ENCODE data around the gene MIB2. TPM values are rescaled to one million over a fixed set of nuclear protein-coding genes. Genes with fewer than 3 reads are reported as not detected.
"Not testable (repeated sequence)": the region's sequence is repeated elsewhere in the genome, so short reads cannot be mapped to it uniquely, and the experiment has no call there.

Gene MIB2
- total RNA-seq, 1 donor from 2014 or later = 135 TPM

- DNase-seq (ENCODE audit: low spot score) = no peak
Measured at GRCh38 chr1:1627261-1627828, 12.0 kb downstream of the MIB2 start.

DNA sequence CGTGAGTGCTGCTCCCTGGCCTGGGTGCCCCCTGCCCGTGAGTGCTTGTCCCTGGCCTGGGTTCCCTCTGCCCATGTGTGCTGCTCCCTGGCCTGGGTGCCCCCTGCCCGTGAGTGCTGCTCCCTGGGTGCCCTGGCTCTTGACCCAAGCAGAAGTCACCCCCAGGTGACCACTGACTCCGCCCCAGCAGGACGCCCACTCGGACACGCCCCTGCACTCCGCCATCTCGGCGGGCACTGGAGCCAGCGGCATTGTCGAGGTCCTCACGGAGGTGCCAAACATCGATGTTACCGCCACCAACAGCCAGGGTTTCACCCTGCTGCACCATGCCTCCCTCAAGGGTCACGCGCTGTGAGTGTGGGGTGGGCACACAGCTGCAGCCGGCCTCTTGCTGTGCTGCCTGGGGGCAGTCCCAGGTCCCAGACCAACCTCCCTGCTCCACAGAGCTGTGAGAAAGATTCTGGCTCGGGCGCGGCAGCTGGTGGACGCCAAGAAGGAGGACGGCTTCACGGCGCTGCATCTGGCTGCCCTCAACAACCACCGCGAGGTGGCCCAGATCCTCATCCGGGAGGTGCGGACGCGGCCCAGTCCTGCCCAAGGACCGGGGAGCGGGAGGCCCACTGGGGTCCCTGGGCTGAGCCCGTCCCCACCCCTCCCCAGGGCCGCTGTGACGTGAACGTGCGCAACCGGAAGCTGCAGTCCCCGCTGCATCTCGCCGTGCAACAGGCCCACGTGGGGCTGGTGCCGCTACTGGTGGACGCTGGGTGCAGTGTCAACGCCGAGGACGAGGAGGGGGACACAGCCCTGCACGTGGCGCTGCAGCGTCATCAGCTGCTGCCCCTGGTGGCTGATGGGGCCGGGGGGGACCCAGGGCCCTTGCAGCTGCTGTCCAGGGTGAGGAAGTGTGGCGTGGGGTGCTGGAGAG is 12.8 kb downstream of the MIB2 start:
- DNase-seq (ENCODE audit: low spot score) = peak; percentile 9

DNA sequence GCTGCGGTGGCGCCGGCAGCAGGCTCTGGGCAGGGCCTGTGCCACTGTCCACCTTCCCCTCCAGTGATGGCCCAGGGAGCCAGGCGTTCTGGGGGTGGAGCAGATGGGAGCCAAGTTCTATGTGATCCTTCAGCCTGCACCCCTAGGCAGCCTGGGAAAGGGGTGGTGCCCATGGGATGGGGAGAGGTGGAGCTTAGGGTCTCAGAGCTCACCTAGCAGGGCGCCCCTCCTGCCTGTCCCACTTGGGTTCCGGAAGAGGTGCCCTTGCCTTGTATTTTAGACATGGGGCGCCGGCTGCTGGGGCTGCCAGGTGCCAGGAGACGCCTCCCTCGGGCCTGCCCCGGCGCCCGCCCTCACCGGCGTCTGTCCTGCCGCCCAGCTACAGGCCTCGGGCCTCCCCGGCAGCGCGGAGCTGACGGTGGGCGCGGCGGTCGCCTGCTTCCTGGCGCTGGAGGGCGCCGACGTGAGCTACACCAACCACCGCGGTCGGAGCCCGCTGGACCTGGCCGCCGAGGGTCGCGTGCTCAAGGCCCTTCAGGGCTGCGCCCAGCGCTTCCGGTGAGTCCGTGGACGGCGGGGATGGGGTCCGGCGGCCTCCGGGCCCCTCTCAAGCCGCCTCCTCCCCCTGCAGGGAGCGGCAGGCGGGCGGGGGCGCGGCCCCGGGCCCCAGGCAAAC is 13.6 kb downstream of the MIB2 start:
- DNase-seq (ENCODE audit: low spot score) = no peak

DNA sequence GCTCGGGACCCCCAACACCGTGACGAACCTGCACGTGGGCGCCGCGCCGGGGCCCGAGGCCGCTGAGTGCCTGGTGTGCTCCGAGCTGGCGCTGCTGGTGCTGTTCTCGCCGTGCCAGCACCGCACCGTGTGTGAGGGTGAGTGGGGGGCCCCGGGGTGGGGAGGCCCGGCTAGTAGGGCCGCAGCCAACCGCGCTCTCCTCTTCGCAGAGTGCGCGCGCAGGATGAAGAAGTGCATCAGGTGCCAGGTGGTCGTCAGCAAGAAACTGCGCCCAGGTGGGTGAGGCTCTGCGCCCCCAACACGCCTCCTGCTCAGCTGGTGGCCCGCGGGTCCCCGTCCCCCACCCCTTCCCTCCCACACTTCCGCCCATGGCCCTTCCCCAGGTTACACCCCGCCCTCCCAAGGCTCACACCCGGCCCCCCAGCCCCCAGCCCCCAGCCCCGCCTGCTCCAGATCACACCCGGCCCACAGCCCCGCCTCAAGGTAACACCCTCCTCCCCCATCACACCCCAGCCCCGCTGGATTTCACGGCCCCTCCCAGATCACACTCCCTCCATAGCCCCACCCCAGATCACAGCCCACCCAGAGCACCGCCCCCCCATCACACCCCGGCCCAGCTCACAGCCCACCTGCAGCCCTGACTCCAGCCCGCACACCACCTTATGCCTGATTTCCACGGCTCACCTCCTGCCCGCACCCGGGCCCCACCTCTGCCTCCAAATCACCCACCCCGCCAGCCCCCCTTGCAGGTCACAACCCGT is 14.3 kb downstream of the MIB2 start:
- DNase-seq (ENCODE audit: low spot score) = no peak

DNA sequence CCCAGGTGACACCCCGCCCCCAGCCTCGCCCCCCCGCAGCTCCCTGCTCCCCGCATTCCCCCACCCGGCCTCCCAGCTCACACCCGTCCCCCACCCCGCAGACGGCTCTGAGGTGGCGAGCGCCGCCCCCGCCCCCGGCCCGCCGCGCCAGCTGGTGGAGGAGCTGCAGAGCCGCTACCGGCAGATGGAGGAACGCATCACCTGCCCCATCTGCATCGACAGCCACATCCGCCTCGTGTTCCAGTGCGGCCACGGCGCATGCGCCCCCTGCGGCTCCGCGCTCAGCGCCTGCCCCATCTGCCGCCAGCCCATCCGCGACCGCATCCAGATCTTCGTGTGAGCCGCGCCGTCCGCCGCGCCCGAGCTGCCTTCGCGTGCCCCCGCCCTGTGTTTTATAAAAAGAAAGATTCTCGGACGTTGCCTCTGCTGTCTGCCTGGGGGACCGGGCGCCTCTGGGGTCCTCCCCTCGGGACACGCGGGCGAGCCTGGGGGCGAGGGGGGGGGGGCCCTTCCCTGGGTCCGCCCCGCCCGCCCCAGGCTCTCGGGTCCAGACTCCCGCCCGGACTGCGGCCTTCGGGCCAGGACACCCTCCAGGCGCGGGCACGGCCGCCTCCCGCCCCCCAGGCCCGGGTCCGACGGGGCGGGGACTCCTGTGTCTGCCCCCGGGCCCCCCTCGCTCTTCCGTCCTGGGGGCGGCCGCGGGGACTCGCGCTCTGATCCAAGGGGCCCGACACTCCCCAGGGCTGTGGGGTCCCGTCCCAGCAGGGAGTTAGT is 15.1 kb downstream of the MIB2 start:
- DNase-seq (ENCODE audit: low spot score) = peak; percentile 85

GRCh38 chr1:1630965-1631781 is 15.9 kb downstream of the MIB2 start:
- DNase-seq (ENCODE audit: low spot score) = peak; percentile 65

- peak; percentile 12 for DNase-seq (ENCODE audit: low spot score)
Measured at GRCh38 chr1:1631782-1632420, 16.6 kb downstream of the MIB2 start, which contains the start of gene MMP23B. Gene MMP23B (plus strand): TSS chr1:1632173. CDS start chr1:1632219, 46 bp downstream.

- DNase-seq (ENCODE audit: low spot score) = not testable (repeated sequence)
Measured at GRCh38 chr1:1633409-1633808, 18.1 kb downstream of the MIB2 start.

DNA sequence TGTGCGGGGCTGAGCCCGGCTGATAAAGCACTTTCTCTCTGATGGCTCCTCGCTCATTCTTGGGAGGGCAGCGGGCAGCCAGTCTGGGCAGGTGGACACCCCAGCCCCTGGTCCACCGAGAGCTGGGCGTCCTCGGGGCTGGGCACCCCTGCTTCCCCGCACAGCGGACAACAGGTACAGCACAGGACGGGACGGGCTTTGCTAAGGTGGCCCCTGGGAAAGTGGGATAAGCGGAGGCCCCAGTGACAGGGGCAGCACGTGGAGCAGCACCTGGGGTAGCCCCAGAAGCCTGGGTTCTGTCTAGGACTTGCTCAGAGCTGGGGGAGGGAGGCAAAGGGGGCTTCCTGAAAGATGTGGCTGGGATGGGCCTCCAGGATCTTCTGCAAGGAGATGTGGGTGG is 19.3 kb downstream of the MIB2 start:
- not testable (repeated sequence) for DNase-seq (ENCODE audit: low spot score)

DNA sequence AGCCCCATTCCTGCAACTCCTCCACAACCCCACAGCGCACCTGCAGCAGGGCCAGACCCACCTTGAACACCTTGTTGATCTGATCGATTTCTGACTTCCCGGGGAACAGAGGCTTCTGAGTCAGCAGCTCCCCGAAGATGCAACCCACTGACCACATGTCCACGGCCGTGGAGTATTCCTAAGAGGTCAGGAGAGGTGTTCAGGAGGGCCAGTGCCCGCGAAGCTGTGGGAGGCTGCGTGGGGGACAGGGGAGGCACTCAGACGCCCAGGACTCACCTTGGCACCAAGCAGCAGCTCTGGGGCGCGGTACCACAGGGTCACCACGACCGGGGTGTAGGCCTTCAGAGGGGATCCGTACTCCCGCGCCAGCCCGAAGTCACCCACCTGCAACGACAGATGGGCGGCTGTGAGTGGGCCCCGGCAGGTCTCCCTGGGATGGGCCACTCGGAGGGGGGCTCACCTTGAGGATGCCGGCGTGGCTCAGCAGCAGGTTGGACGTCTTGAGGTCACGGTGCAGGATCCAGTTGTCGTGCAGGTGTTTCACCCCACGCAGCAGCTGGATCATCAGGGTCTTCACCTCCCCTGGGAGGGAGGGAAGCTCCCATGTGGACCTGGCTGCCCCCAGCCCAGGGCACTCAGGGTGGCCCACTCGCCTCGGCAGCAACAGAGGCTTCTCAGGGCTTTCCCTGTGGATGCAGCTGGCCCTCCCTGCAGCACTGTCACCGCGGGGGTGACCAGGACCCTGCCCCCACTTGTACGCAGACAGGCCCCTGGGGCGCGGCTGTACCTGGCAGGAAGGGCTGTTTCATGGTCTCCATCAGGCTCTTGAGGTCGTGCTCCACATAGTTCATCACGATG is 21.6 kb downstream of the MIB2 start:
- DNase-seq (ENCODE audit: low spot score) = not testable (repeated sequence)

DNA sequence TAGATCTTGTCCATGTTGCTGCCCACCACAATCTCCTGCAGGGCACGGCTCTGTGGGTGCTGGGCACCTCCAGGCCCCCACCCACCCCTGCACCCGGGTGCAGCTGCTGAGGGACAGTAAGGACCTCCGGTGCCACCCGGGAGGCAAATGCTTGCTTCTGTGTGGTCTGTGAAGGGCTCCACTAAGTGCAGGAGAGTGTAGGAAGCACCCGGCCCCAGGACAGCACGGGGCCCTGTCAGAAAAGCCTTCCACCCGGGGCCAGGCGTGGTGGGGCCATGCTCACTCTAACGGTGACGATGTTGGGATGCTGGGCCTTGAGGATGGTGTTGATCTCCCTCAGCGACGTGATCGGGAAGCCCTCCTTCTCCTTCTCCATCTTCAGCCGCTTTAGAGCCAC is 22.2 kb downstream of the MIB2 start:
- not testable (repeated sequence) for DNase-seq (ENCODE audit: low spot score)

DNA sequence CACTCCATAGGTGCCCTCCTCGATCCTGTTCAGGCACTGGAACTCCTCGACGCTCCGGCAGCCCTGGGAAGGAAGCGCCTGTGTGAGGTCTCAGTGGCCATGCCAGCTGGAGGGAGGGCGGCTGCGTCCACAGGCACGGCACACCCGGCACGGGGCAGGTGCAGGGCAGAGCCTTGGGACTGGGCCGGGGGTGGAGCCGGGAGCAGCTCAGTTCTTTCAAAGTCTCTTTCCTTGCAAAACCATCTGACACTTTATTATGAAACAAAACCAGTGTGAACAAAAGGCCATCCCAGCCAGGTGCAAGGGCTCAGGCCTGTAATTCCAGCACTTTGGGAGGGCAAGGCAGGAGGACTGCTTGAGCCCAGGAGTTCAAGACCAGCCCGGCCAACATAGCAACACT is 23.2 kb downstream of the MIB2 start:
- DNase-seq (ENCODE audit: low spot score) = not testable (repeated sequence)

GRCh38 chr1:1639368-1639767 is 24.1 kb downstream of the MIB2 start:
- not testable (repeated sequence) for DNase-seq (ENCODE audit: low spot score)

DNA sequence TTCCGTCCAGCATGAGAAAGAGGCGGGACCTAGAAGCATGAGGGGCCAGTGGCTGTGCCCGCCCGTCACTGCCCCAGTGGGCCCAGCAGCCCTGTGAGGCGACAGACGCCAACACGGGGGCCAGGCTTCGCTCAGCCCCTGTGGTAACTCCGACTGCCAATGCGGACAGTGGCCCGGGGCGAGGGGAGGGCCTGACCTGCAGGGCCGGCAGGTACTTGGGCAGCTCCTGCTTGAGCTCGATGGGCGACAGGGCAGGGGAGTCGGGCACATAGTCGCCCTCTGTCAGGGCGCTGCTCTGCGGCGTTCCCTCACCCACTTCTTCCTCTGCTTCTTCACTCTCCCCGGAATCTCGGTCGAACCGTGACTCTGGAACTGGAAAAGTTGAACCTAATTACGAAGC is 24.8 kb downstream of the MIB2 start:
- not testable (repeated sequence) for DNase-seq (ENCODE audit: low spot score)

- not testable (repeated sequence) for DNase-seq (ENCODE audit: low spot score)
Measured at GRCh38 chr1:1640711-1641461, 25.6 kb downstream of the MIB2 start.

GRCh38 chr1:1646326-1646725 is 31.0 kb downstream of the MIB2 start:
- not testable (repeated sequence) for DNase-seq (ENCODE audit: low spot score)

- DNase-seq (ENCODE audit: low spot score) = not testable (repeated sequence)
Measured at GRCh38 chr1:1647567-1648241, 32.4 kb downstream of the MIB2 start.
